Esophagus squamous epithelium (tissue), 4 donors: ENCODE data around the gene FRMD4A.

Experiments
- CTCF ChIP-seq, 6 experiments: fragments of 450-650 bp in 4 of 6; fragments of 200-600 bp in 2 of 6; sonication (generic) in 2 of 6; IDR thresholded peaks; one replicate each; pipeline ENCODE4 v1.5.1; 2016 to 2019; ENCODE audit warnings: antibody characterized with exemption in 6 of 6, mild to moderate bottlenecking in 4 of 6, moderate library complexity in 4 of 6
- POLR2A ChIP-seq, 4 donors: fragments of 450-650 bp; IDR thresholded peaks; one replicate each; pipeline ENCODE4 v1.6.1; 2017; ENCODE audit warnings: antibody characterized with exemption in 4 of 4, mild to moderate bottlenecking in 4 of 4, moderate library complexity in 3 of 4

DNA sequence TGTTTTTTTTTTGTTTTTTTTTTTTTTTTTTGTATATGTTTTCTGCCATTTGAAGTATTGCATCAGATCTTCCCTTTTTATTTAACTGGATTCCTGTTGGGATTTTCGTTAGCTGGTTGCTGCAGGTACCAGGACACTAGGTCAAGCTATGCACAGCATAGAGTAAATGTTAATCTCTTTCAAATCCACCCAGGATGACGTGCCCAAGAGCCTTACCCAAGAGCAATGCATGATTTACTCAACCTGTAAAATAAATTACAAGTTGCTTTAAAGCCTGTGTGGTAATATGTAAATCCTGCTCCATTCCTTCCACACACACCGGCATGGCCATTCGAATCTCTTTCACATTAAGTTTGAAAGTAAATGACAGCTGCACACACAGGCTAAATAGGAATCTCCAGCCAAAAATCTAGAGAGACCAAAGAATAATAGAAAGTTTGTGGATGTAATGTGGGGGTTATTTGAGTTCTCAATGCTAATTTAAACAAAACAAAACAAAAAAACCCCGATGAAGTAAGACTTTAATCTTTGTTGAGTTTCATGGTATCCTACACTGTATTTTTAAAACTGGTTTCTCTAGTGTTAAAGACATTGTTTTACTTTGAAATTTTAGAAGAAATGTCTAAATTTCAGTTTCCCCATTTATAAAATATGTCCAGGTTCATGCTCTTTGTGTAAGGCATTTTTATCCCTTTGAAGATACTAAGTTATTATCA is 167.9 kb downstream of the FRMD4A start:
- TF ChIP-seq CTCF (IDR thresholded peaks at IDR 0.05) (no peak), POLR2A (IDR thresholded peaks at IDR 0.05) (no peak)
